H1 (cell line): ENCODE measurements around the gene OVCH1. TPM values are rescaled to one million over a fixed set of nuclear protein-coding genes. Genes with fewer than 3 reads are reported as not detected.

Experiments used
- CTCF ChIA-PET: fragments of 300-600 bp; sonication (Branson Sonifier 250); formaldehyde crosslinking; loops from one replicate; lab custom pipeline; 2021; ENCODE audit not compliant: partially characterized antibody; lab: Charles Lee
- POLR2A ChIA-PET: fragments of 300-600 bp; sonication (Branson Sonifier 250); formaldehyde crosslinking; loops from one replicate; lab custom pipeline; 2021; ENCODE audit warnings: inconsistent platforms; ENCODE audit not compliant: partially characterized antibody; lab: Charles Lee
- DNase-seq, 2 experiments: peaks; one replicate each; pipeline versions ENCODE4 v3.0.0 to v3.0.0-alpha.2; 2010 to 2022; ENCODE audit warnings: low spot score in 2 of 2, low read depth in 1 of 2, mixed read lengths in 1 of 2
- FAIRE-seq: peaks from 2 replicates; lab custom pipeline; 2011; peaks lifted over from hg19 to GRCh38; lab: Jason Lieb, UNC
- H2AFZ ChIP-seq: 2 replicates; pipeline ENCODE4 v1.8.1; 2012; ENCODE audit warnings: low read length, inconsistent platforms
- H2AK5ac ChIP-seq: 2 replicates; pipeline ENCODE4 v1.6.1; 2013; ENCODE audit warnings: low read depth, low read length
- H2BK120ac ChIP-seq: replicated peaks from 2 replicates; pipeline ENCODE3; 2013; ENCODE audit warnings: low read depth, low read length, inconsistent platforms
- H2BK12ac ChIP-seq: 2 replicates; pipeline ENCODE4 v1.6.1; 2013; ENCODE audit warnings: low read depth, low read length
- H2BK15ac ChIP-seq: 2 replicates; pipeline ENCODE4 v1.6.1; 2013; ENCODE audit warnings: low read length
- H2BK20ac ChIP-seq: 2 replicates; pipeline ENCODE4 v1.6.1; 2013; ENCODE audit warnings: low read length
- H2BK5ac ChIP-seq: 2 replicates; pipeline ENCODE4 v1.6.1; 2013; ENCODE audit warnings: low read depth, low read length
- H3K14ac ChIP-seq: 2 replicates; pipeline ENCODE4 v1.6.1; 2013; ENCODE audit warnings: inconsistent platforms; ENCODE audit not compliant: insufficient read length
- H3K18ac ChIP-seq: 2 replicates; pipeline ENCODE4 v1.6.1; 2013; ENCODE audit warnings: low read length; ENCODE audit errors: extremely low read depth
- H3K23ac ChIP-seq: 2 replicates; pipeline ENCODE4 v1.6.1; 2013; ENCODE audit warnings: inconsistent platforms; ENCODE audit not compliant: insufficient read length
- H3K23me2 ChIP-seq: 2 replicates; pipeline ENCODE4 v1.6.1; 2013; ENCODE audit warnings: low read depth, low read length
- H3K27ac ChIP-seq: 2 replicates; pipeline ENCODE4 v1.6.1; 2011; ENCODE audit warnings: low read depth, low read length, inconsistent platforms
- H3K27me3 ChIP-seq, 4 experiments: replicated peaks in 1 of 4; 1 replicate in 1 of 4; 2 replicates in 3 of 4; pipeline versions ENCODE4 v1.6.1 to v1.8.1; 2011 to 2013; ENCODE audit warnings: low read length in 3 of 4, mild to moderate bottlenecking in 3 of 4, inconsistent platforms in 2 of 4, mixed read lengths in 2 of 4, moderate library complexity in 1 of 4; ENCODE audit not compliant: control insufficient read depth in 3 of 4, insufficient read depth in 3 of 4; ENCODE audit errors: extremely low read depth in 1 of 4
- H3K36me3 ChIP-seq, 4 experiments: 2 replicates each; pipeline versions ENCODE4 v1.6.1 to v1.8.1; 2011 to 2013; ENCODE audit warnings: mild to moderate bottlenecking in 4 of 4, low read length in 3 of 4, moderate library complexity in 2 of 4, control low read depth in 1 of 4, inconsistent platforms in 1 of 4; ENCODE audit not compliant: insufficient read depth in 4 of 4, control insufficient read depth in 2 of 4
- H3K4ac ChIP-seq: replicated peaks from 2 replicates; pipeline ENCODE3; 2013; ENCODE audit warnings: low read length, low read depth, mixed read lengths, inconsistent platforms; ENCODE audit not compliant: insufficient read length
- H3K4me1 ChIP-seq, 4 experiments: replicated peaks in 1 of 4; 1 replicate in 1 of 4; 2 replicates in 3 of 4; pipeline versions ENCODE4 v1.6.1 to v1.8.1; 2011 to 2013; ENCODE audit warnings: low read length in 3 of 4, inconsistent platforms in 2 of 4, mixed read lengths in 1 of 4; ENCODE audit not compliant: insufficient read depth in 4 of 4, control insufficient read depth in 3 of 4
- H3K4me2 ChIP-seq, 2 experiments: 2 replicates each; pipeline versions ENCODE4 v1.6.1 to v1.8.1; 2011 to 2013; ENCODE audit warnings: low read depth in 2 of 2, low read length in 2 of 2, control low read depth in 1 of 2, inconsistent platforms in 1 of 2, mild to moderate bottlenecking in 1 of 2; ENCODE audit not compliant: insufficient read depth in 1 of 2
- H3K4me3 ChIP-seq, 4 experiments: fragments of 200-600, 300-600 bp in 1 of 4; sonication (generic), shearing (Covaris generic), sonication (Bioruptor Twin) in 1 of 4; 2 replicates each; pipeline versions ENCODE4 v1.5.1 to v1.8.1; 2011 to 2016; ENCODE audit warnings: low read length in 4 of 4, low read depth in 3 of 4, control low read depth in 2 of 4, inconsistent platforms in 2 of 4, mild to moderate bottlenecking in 2 of 4, mixed read lengths in 1 of 4, moderate library complexity in 1 of 4; ENCODE audit not compliant: insufficient read depth in 2 of 4; ENCODE audit errors: extremely low read depth in 1 of 4
- H3K56ac ChIP-seq: replicated peaks from 2 replicates; pipeline ENCODE3; 2013; ENCODE audit warnings: low read depth, mild to moderate bottlenecking, mixed read lengths, low read length, inconsistent platforms; ENCODE audit not compliant: insufficient read length
- H3K79me1 ChIP-seq: 2 replicates; pipeline ENCODE4 v1.6.1; 2013; ENCODE audit warnings: low read depth, low read length, control low read depth
- H3K79me2 ChIP-seq, 2 experiments: 2 replicates each; pipeline versions ENCODE4 v1.6.1 to v1.8.1; 2012 to 2013; ENCODE audit warnings: low read length in 2 of 2, mild to moderate bottlenecking in 2 of 2, inconsistent platforms in 1 of 2; ENCODE audit not compliant: insufficient read depth in 2 of 2, control insufficient read depth in 1 of 2
- H3K9ac ChIP-seq, 4 experiments: replicated peaks in 1 of 4; 1 replicate in 1 of 4; 2 replicates in 3 of 4; pipeline versions ENCODE4 v1.6.1 to v1.8.1; 2011 to 2013; ENCODE audit warnings: low read depth in 3 of 4, low read length in 3 of 4, control low read depth in 2 of 4, mild to moderate bottlenecking in 2 of 4, moderate library complexity in 2 of 4, inconsistent platforms in 1 of 4; ENCODE audit errors: extremely low read depth in 1 of 4
- H3K9me3 ChIP-seq, 2 experiments: 2 replicates each; pipeline versions ENCODE4 v1.6.1 to v1.8.1; 2012 to 2013; ENCODE audit warnings: mild to moderate bottlenecking in 2 of 2, moderate library complexity in 2 of 2, control low read depth in 1 of 2, inconsistent platforms in 1 of 2, low read depth in 1 of 2, low read length in 1 of 2, mixed read lengths in 1 of 2; ENCODE audit not compliant: insufficient read depth in 2 of 2
- H4K20me1 ChIP-seq, 2 experiments: replicated peaks in 1 of 2; 2 replicates each; pipeline versions ENCODE3 to v1.8.1; 2011 to 2013; ENCODE audit warnings: inconsistent platforms in 2 of 2, low read length in 2 of 2, mild to moderate bottlenecking in 1 of 2; ENCODE audit not compliant: insufficient read depth in 2 of 2, control insufficient read depth in 1 of 2
- H4K5ac ChIP-seq: 2 replicates; pipeline ENCODE4 v1.6.1; 2013; ENCODE audit warnings: low read length, low read depth, mixed read lengths, inconsistent platforms; ENCODE audit not compliant: insufficient read length
- H4K8ac ChIP-seq: 2 replicates; pipeline ENCODE4 v1.8.0; 2013; ENCODE audit warnings: mild to moderate bottlenecking, moderate library complexity, low read length, inconsistent platforms; ENCODE audit not compliant: insufficient read depth; ENCODE audit errors: extremely low read depth
- H4K91ac ChIP-seq: replicated peaks from 2 replicates; pipeline ENCODE3; 2013; ENCODE audit warnings: low read length, mixed read lengths, inconsistent platforms; ENCODE audit not compliant: insufficient read length
- KDM1A ChIP-seq: fragments of 200-600, 300-600 bp; sonication (generic); IDR thresholded peaks from 2 replicates; pipeline ENCODE4 v1.7.1; 2016; ENCODE audit warnings: mild to moderate bottlenecking, low read length, borderline replicate concordance
- WGBS, 2 experiments: shearing (Covaris generic) in 1 of 2; methylation state at CpG; one replicate each; pipeline versions ENCODE4 v1.1.6 to v1.1.7; 2013 to 2015; ENCODE audit warnings: low lambda C conversion rate in 2 of 2, mixed read lengths in 2 of 2, inconsistent platforms in 1 of 2, low coverage in 1 of 2, missing lambda C conversion rate in 1 of 2; ENCODE audit not compliant: insufficient replicate concordance in 2 of 2, insufficient coverage in 1 of 2, insufficient read length in 1 of 2; ENCODE audit errors: extremely low coverage in 1 of 2, missing lambda C conversion rate in 1 of 2; 5-methylcytosine and 5-hydroxymethylcytosine counted together
- polyA plus RNA-seq, 7 experiments: library from polyadenylated mRNA; depleted of rRNA in 3 of 7; stranded (reverse) in 5 of 7; unstranded in 2 of 7; fragments of >200 nt in 5 of 7; fragments of 200-250 nt in 2 of 7; gene quantifications; 1 replicate in 5 of 7; 2 replicates in 1 of 7; 4 replicates in 1 of 7; pipeline versions ENCODE4 v1.2.1 to v1.2.3, GENCODE V29; 2011 to 2013; ENCODE audit warnings: missing spikeins in 2 of 7, mixed read lengths in 2 of 7
- total RNA-seq: library from RNA; stranded (reverse); fragmentation: NEBNext Ultra II Directional; extraction: Animal tissue kit (Norgen Biotek cat#: 25700); gene quantifications from 2 replicates; pipeline ENCODE4 v1.2.1, GENCODE V29; 2021
- TF ChIP-seq, protein P1 (sequence below): IDR thresholded peaks from 2 replicates; pipeline ENCODE4 v1.6.1; 2012; ENCODE audit warnings: inconsistent platforms

The OVCH1 gene
- total and polyA plus RNA-seq, 2 of the 8 experiments (the other 6 are each of a cell fraction or from before 2014, with no cell fraction given) = 0.07 TPM; not detected in 1

DNA sequence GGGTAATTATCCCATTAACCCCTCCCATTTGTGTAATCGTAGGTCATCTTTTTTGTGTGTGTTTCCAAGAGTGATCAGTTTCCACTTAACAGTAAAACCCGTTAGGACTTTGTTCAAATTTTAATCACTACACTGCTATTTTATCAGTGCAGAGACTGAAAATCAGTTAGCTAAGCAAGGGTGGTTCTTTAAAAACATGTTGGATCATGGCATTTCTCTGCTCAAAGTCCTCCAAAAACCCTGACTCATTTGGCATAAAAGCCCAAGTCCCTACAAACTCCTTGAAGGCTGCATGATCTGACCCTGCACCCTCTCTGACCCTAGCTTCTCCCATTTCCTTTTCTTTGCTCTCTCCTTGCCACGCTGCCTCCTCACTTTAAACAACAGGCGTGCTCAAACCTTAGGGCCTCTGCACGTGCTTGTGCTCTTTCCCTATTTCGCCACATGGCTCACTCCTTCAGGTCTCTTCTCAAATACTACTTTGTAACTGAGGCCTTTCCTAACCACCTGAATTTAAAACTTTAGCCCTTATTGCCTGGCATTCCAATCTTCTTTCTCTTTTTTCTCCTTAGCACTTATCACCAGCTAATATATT lies 13.2 kb upstream of the OVCH1 start:
- DNase-seq (no peak), FAIRE-seq (no peak)
- Histone ChIP-seq H3K4ac (no peak overlapping the region), H3K79me1 (no peaks in the 10 kb centered on the region), H2AK5ac (no peak overlapping the region), H3K56ac (no peak overlapping the region), H2AFZ (no peak overlapping the region), H3K36me3 (peaks cover 0 to 8% (median 0%) of the 10 kb centered on the region in 4 experiments; a peak in 4 of 8 replicates), H2BK20ac (no peak overlapping the region), H3K27me3 (no peaks in the 10 kb centered on the region), H3K18ac (no peak overlapping the region), H3K4me3 (no peak overlapping the region), H3K4me1 (no peaks in the 10 kb centered on the region), H3K27ac (no peak overlapping the region), H2BK120ac (no peak overlapping the region), H3K9ac (0 out of 7 replicates have a peak overlapping the region, but pooled peaks of 1 of the 4 experiments have one; percentile 27), H3K23me2 (no peaks in the 10 kb centered on the region), H4K5ac (no peak overlapping the region), H3K4me2 (no peak overlapping the region), H3K23ac (no peak overlapping the region), H2BK5ac (no peak overlapping the region), H4K91ac (no peak overlapping the region), H2BK12ac (no peak overlapping the region), H4K20me1 (no peaks in the 10 kb centered on the region), H3K9me3 (no peaks in the 10 kb centered on the region), H3K79me2 (no peaks in the 10 kb centered on the region), H3K14ac (no peak overlapping the region), H2BK15ac (no peak overlapping the region), H4K8ac (no peak overlapping the region)
- TF ChIP-seq KDM1A = no peak
- TF ChIP-seq, protein P1, sequence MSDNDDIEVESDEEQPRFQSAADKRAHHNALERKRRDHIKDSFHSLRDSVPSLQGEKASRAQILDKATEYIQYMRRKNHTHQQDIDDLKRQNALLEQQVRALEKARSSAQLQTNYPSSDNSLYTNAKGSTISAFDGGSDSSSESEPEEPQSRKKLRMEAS = peak; percentile 31; the same call in 1 of the 2 replicates
- ChIA-PET CTCF (interaction anchor here (1.1 to 1.5 kb wide), 3 partner anchors 9 to 379 kb away, joined by 5 to 7 read pairs (median 6); no protein-coding TSS in a partner anchor), POLR2A (no interaction called here)
- 83% methylated on average over 6 of the region's 6 CpGs; no CpG with 5 or more reads in 1 of the 2 experiments for WGBS, 2 experiments
